ENCODE results near the gene NEU4. TPM values are rescaled to one million over a fixed set of nuclear protein-coding genes. Genes with fewer than 3 reads are reported as not detected.

The NEU4 gene
- total RNA-seq, 1 donor from 2014 or later = 0.09 TPM

GRCh38 chr2:241762321-241762932, 46.6 kb upstream of the NEU4 start:
- H3K27me3 Mint-ChIP-seq (ENCODE audit: low read depth, unreplicated experiment) = no peaks in the 10 kb centered on the region
- DNase-seq (ENCODE audit: low read depth) = no peak
- FAIRE-seq = no peak
- TF ChIP-seq, protein P1, sequence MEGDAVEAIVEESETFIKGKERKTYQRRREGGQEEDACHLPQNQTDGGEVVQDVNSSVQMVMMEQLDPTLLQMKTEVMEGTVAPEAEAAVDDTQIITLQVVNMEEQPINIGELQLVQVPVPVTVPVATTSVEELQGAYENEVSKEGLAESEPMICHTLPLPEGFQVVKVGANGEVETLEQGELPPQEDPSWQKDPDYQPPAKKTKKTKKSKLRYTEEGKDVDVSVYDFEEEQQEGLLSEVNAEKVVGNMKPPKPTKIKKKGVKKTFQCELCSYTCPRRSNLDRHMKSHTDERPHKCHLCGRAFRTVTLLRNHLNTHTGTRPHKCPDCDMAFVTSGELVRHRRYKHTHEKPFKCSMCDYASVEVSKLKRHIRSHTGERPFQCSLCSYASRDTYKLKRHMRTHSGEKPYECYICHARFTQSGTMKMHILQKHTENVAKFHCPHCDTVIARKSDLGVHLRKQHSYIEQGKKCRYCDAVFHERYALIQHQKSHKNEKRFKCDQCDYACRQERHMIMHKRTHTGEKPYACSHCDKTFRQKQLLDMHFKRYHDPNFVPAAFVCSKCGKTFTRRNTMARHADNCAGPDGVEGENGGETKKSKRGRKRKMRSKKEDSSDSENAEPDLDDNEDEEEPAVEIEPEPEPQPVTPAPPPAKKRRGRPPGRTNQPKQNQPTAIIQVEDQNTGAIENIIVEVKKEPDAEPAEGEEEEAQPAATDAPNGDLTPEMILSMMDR (IDR thresholded peaks at IDR 0.05; ENCODE audit: insufficient read depth, low read depth, low read length) = no peak
- TF ChIP-seq EZH2 (IDR thresholded peaks at IDR 0.05; ENCODE audit: insufficient read depth, low read length) = no peak
- H3K9me3 Mint-ChIP-seq (ENCODE audit: unreplicated experiment) = peaks cover 10% of the 10 kb centered on the region
- Histone ChIP-seq H3K27me3 (ENCODE audit: insufficient read depth, low read length) (no peaks in the 10 kb centered on the region), H3K79me2 (ENCODE audit: insufficient read depth, low read length) (no peaks in the 10 kb centered on the region), H3K4me3 (ENCODE audit: insufficient read depth, low read depth, low read length) (no peak overlapping the region), H3K4me2 (ENCODE audit: low read length) (no peak overlapping the region), H3K4me1 (ENCODE audit: insufficient read depth, low read length) (no peaks in the 10 kb centered on the region), H3K36me3 (ENCODE audit: insufficient read depth, low read length) (no peaks in the 10 kb centered on the region), H3K9me3 (ENCODE audit: insufficient read depth, low read depth, low read length) (peaks cover 3% of the 10 kb centered on the region), H3K27ac (ENCODE audit: low read depth, low read length) (no peak overlapping the region), H3K9ac (ENCODE audit: low read length) (no peak overlapping the region), H2AFZ (ENCODE audit: low read depth, low read length) (no peak overlapping the region), H4K20me1 (ENCODE audit: insufficient read depth, low read length) (peaks cover 12% of the 10 kb centered on the region)
- peaks cover 16% of the 10 kb centered on the region for H3K36me3 Mint-ChIP-seq (ENCODE audit: low read depth, unreplicated experiment)
- H3K4me3 Mint-ChIP-seq (ENCODE audit: unreplicated experiment) = no peak overlapping the region
- H3K27ac Mint-ChIP-seq (ENCODE audit: unreplicated experiment) = no peak overlapping the region
- H3K4me1 Mint-ChIP-seq (ENCODE audit: low read depth, unreplicated experiment) = no peaks in the 10 kb centered on the region

- peaks cover 3% of the 10 kb centered on the region for H3K9me3 ChIP-seq (ENCODE audit: insufficient read depth, low read depth, low read length)
- no peak overlapping the region for H3K27ac Mint-ChIP-seq (ENCODE audit: unreplicated experiment)
These were observed 46.0 kb upstream of the NEU4 start for GRCh38 chr2:241762933-241763369.

More at GRCh38 chr2:241762933-241763369, 46.0 kb upstream of the NEU4 start:
- no peak for FAIRE-seq
- no peak overlapping the region for H3K4me3 Mint-ChIP-seq (ENCODE audit: unreplicated experiment)
- DNase-seq (ENCODE audit: low read depth) = no peak
- Histone ChIP-seq H3K36me3 (ENCODE audit: insufficient read depth, low read length) (no peaks in the 10 kb centered on the region), H3K9ac (ENCODE audit: low read length) (no peak overlapping the region), H3K4me3 (ENCODE audit: insufficient read depth, low read depth, low read length) (no peak overlapping the region), H3K27me3 (ENCODE audit: insufficient read depth, low read length) (no peaks in the 10 kb centered on the region), H3K79me2 (ENCODE audit: insufficient read depth, low read length) (no peaks in the 10 kb centered on the region), H3K4me2 (ENCODE audit: low read length) (no peak overlapping the region), H4K20me1 (ENCODE audit: insufficient read depth, low read length) (peaks cover 12% of the 10 kb centered on the region), H2AFZ (ENCODE audit: low read depth, low read length) (no peak overlapping the region), H3K4me1 (ENCODE audit: insufficient read depth, low read length) (no peaks in the 10 kb centered on the region), H3K27ac (ENCODE audit: low read depth, low read length) (no peak overlapping the region)
- H3K27me3 Mint-ChIP-seq (ENCODE audit: low read depth, unreplicated experiment) = no peaks in the 10 kb centered on the region
- no peaks in the 10 kb centered on the region for H3K4me1 Mint-ChIP-seq (ENCODE audit: low read depth, unreplicated experiment)
- peaks cover 10% of the 10 kb centered on the region for H3K9me3 Mint-ChIP-seq (ENCODE audit: unreplicated experiment)
- H3K36me3 Mint-ChIP-seq (ENCODE audit: low read depth, unreplicated experiment) = peaks cover 16% of the 10 kb centered on the region
- TF ChIP-seq EZH2 (IDR thresholded peaks at IDR 0.05; ENCODE audit: insufficient read depth, low read length) = no peak
- TF ChIP-seq, protein P1 (IDR thresholded peaks at IDR 0.05; ENCODE audit: insufficient read depth, low read depth, low read length) = no peak

Data from astrocyte (in vitro differentiated cells and primary cell).